NT2/D1 (cell line): ENCODE results near the gene PACS1.

ENCODE experiments used
- DNase-seq: peaks from one replicate; pipeline ENCODE4 v3.0.0-alpha.2; 2011; ENCODE audit warnings: low read depth, low spot score
- H3K27me3 ChIP-seq: 2 replicates; pipeline ENCODE4 v1.6.0; 2011; ENCODE audit warnings: mild to moderate bottlenecking; ENCODE audit not compliant: insufficient read length, insufficient read depth
- H3K36me3 ChIP-seq: 2 replicates; pipeline ENCODE4 v1.6.1; 2011; ENCODE audit warnings: mild to moderate bottlenecking, low read length, mixed read lengths; ENCODE audit not compliant: insufficient read depth, insufficient read length
- H3K4me1 ChIP-seq: 2 replicates; pipeline ENCODE4 v1.5.1; 2011; ENCODE audit not compliant: insufficient read depth, insufficient read length
- H3K4me3 ChIP-seq: 2 replicates; pipeline ENCODE4 v1.5.1; 2011; ENCODE audit warnings: low read depth; ENCODE audit not compliant: insufficient read length
- H3K9ac ChIP-seq: 2 replicates; pipeline ENCODE4 v1.6.0; 2011; ENCODE audit warnings: low read depth; ENCODE audit not compliant: insufficient read length
- H3K9me3 ChIP-seq: 2 replicates; pipeline ENCODE4 v1.5.1; 2011; ENCODE audit warnings: mild to moderate bottlenecking, low read length; ENCODE audit not compliant: insufficient read depth
- SUZ12 ChIP-seq: IDR thresholded peaks from 2 replicates; pipeline ENCODE4 v1.6.1; 2011; ENCODE audit not compliant: insufficient read length, insufficient read depth; ENCODE audit errors: extremely low read depth
- YY1 ChIP-seq: IDR thresholded peaks from 2 replicates; pipeline ENCODE4 v1.6.1; 2011; ENCODE audit not compliant: insufficient read length, insufficient read depth
- ZNF274 ChIP-seq: IDR thresholded peaks from 2 replicates; pipeline ENCODE4 v1.6.1; 2011; ENCODE audit warnings: mild to moderate bottlenecking, low read depth, low read length

Gene PACS1

GRCh38 chr11:66124564-66124963 lies 54.5 kb downstream of the PACS1 start:
- Histone ChIP-seq H3K27me3 (no peaks in the 10 kb centered on the region), H3K9me3 (no peaks in the 10 kb centered on the region), H3K36me3 (no peaks in the 10 kb centered on the region), H3K4me3 (no peak overlapping the region), H3K4me1 (peaks cover 7% of the 10 kb centered on the region), H3K9ac (no peak overlapping the region)
- TF ChIP-seq ZNF274: no peak
- TF ChIP-seq SUZ12: no peak
- no peak for TF ChIP-seq YY1
- no peak for DNase-seq

GRCh38 chr11:66126064-66126463 lies 56.0 kb downstream of the PACS1 start:
- no peaks in the 10 kb centered on the region for H3K27me3 ChIP-seq
- no peak overlapping the region for H3K4me3 ChIP-seq
- DNase-seq: no peak
- no peak overlapping the region for H3K9ac ChIP-seq
- H3K4me1 ChIP-seq: peaks cover 4% of the 10 kb centered on the region
- H3K36me3 ChIP-seq: no peaks in the 10 kb centered on the region
- TF ChIP-seq ZNF274 (no peak), YY1 (no peak), SUZ12 (no peak)
- no peaks in the 10 kb centered on the region for H3K9me3 ChIP-seq

GRCh38 chr11:66126808-66127555 lies 56.9 kb downstream of the PACS1 start:
- Histone ChIP-seq H3K9ac (peak overlapping the region; percentile 11), H3K4me3 (no peak overlapping the region), H3K9me3 (no peaks in the 10 kb centered on the region), H3K36me3 (no peaks in the 10 kb centered on the region), H3K4me1 (peaks cover 4% of the 10 kb centered on the region), H3K27me3 (no peaks in the 10 kb centered on the region)
- no peak for TF ChIP-seq ZNF274
- no peak for TF ChIP-seq SUZ12
- no peak for TF ChIP-seq YY1
- DNase-seq: peak; percentile 28

- H3K4me3 ChIP-seq: no peak overlapping the region
- H3K27me3 ChIP-seq: no peaks in the 10 kb centered on the region
- peaks cover 4% of the 10 kb centered on the region for H3K4me1 ChIP-seq
- DNase-seq: no peak
- no peaks in the 10 kb centered on the region for H3K36me3 ChIP-seq
- no peak for TF ChIP-seq SUZ12
- TF ChIP-seq ZNF274: no peak
- no peak for TF ChIP-seq YY1
- H3K9me3 ChIP-seq: no peaks in the 10 kb centered on the region
- H3K9ac ChIP-seq: no peak overlapping the region
These were observed 60.9 kb downstream of the PACS1 start for GRCh38 chr11:66130978-66131377.

GRCh38 chr11:66131937-66132632 lies 62.0 kb downstream of the PACS1 start:
- H3K4me3 ChIP-seq: no peak overlapping the region
- H3K9me3 ChIP-seq: no peaks in the 10 kb centered on the region
- H3K4me1 ChIP-seq: peaks cover 2% of the 10 kb centered on the region
- TF ChIP-seq ZNF274 (no peak), SUZ12 (no peak), YY1 (no peak)
- H3K9ac ChIP-seq: no peak overlapping the region
- no peaks in the 10 kb centered on the region for H3K27me3 ChIP-seq
- H3K36me3 ChIP-seq: no peaks in the 10 kb centered on the region
- no peak for DNase-seq

- no peak for TF ChIP-seq SUZ12
- no peak for TF ChIP-seq ZNF274
- TF ChIP-seq YY1: no peak
- H3K4me3 ChIP-seq: no peak overlapping the region
- no peaks in the 10 kb centered on the region for H3K27me3 ChIP-seq
- H3K9ac ChIP-seq: no peak overlapping the region
- no peaks in the 10 kb centered on the region for H3K4me1 ChIP-seq
- no peaks in the 10 kb centered on the region for H3K9me3 ChIP-seq
- H3K36me3 ChIP-seq: no peaks in the 10 kb centered on the region
- no peak for DNase-seq
These were observed 63.2 kb downstream of the PACS1 start for GRCh38 chr11:66133216-66133775.

- no peak overlapping the region for H3K9ac ChIP-seq
- no peaks in the 10 kb centered on the region for H3K9me3 ChIP-seq
- no peak overlapping the region for H3K4me3 ChIP-seq
- no peak for DNase-seq
- no peaks in the 10 kb centered on the region for H3K27me3 ChIP-seq
- H3K4me1 ChIP-seq: no peaks in the 10 kb centered on the region
- no peak for TF ChIP-seq SUZ12
- no peak for TF ChIP-seq ZNF274
- no peak for TF ChIP-seq YY1
- H3K36me3 ChIP-seq: no peaks in the 10 kb centered on the region
These were observed 66.7 kb downstream of the PACS1 start for GRCh38 chr11:66136752-66137123.
